Right lobe of liver (tissue), 6 donors: ENCODE data around the gene SGPP2. TPM values are rescaled to one million over a fixed set of nuclear protein-coding genes. Genes with fewer than 3 reads are reported as not detected.

Experiments used
- ATAC-seq, 4 donors: fragments of 200-7000 bp; cut with Tn5 transposase; one replicate each; pipeline ENCODE4 v1.9.1; 2020; ENCODE audit warnings: mild to moderate bottlenecking in 4 of 4, moderate library complexity in 4 of 4
- DNase-seq, 3 donors: peaks; one replicate each; pipeline ENCODE4 v3.0.0-alpha.2; 2020
- H3K27ac ChIP-seq, 3 donors: fragments of 200-600 bp; one replicate each; pipeline ENCODE4 v1.8.0; 2022
- H3K27me3 ChIP-seq, 2 donors: fragments of 200-600 bp; one replicate each; pipeline ENCODE4 v1.8.0; 2022
- H3K36me3 ChIP-seq, 4 donors: fragments of 200-600 bp; sonication (generic) in 1 of 4; one replicate each; pipeline versions ENCODE4 v1.5.1 to v1.8.0; 2017 to 2022; ENCODE audit warnings: control low read depth in 1 of 4
- H3K4me1 ChIP-seq, 4 donors: fragments of 200-600 bp; sonication (generic) in 1 of 4; one replicate each; pipeline versions ENCODE4 v1.5.1 to v1.8.0; 2017 to 2022; ENCODE audit warnings: control low read depth in 1 of 4
- H3K4me3 ChIP-seq, 3 donors: fragments of 200-600 bp; one replicate each; pipeline ENCODE4 v1.8.0; 2022
- H3K9me3 ChIP-seq, 4 donors: fragments of 200-600 bp; sonication (generic) in 1 of 4; one replicate each; pipeline versions ENCODE4 v1.5.1 to v1.8.0; 2017 to 2022; ENCODE audit warnings: control low read depth in 1 of 4
- CTCF ChIP-seq, 4 donors: fragments of 200-600 bp in 3 of 4; fragments of 450-650 bp in 1 of 4; IDR thresholded peaks; one replicate each; pipeline versions ENCODE4 v1.5.1 to v1.8.0; 2016 to 2022; ENCODE audit warnings: antibody characterized with exemption in 4 of 4, mild to moderate bottlenecking in 2 of 4
- POLR2A ChIP-seq: fragments of 450-650 bp; IDR thresholded peaks from one replicate; pipeline ENCODE4 v1.6.1; 2017; ENCODE audit warnings: antibody characterized with exemption, mild to moderate bottlenecking
- WGBS: methylation state at CpG from one replicate; pipeline ENCODE4 v1.1.6; 2018; ENCODE audit warnings: low coverage, low lambda C conversion rate; ENCODE audit not compliant: insufficient coverage; ENCODE audit errors: missing lambda C conversion rate; 5-methylcytosine and 5-hydroxymethylcytosine counted together
- intact Hi-C, 2 donors: fragments of 100-400 bp; cut with DNase I; formaldehyde crosslinking; loops; one replicate each; pipeline versions ENCODE4 v1.11.2 to v1.14.1; 2022
- total RNA-seq, 6 experiments: library from RNA; depleted of rRNA in 2 of 6; stranded (reverse); fragments of >200 nt in 2 of 6; fragmentation: NEBNext Ultra II Directional in 3 of 6; extraction: Animal tissue kit (Norgen Biotek cat#: 25700) in 3 of 6; gene quantifications; one replicate each; pipeline versions ENCODE4 v1.1.0 to v1.2.4, GENCODE V29; 2016 to 2023
- donor health status: DM: no; HTN: yes; CAD: no.
- donor health status: DM: no; HTN: no; CAD: no.
- donor health status: DM: no; HTN: no; CAD: no.
- donor health status: DM: no; HTN: yes; CAD: no.
- donor health status: DM: no; HTN: yes; CAD: no.

The SGPP2 gene
- total RNA-seq, 6 experiments from 2014 or later, result 0.14 to 0.25 (median 0.18) TPM

GRCh38 chr2:222572264-222572721 is 147.9 kb downstream of the SGPP2 start:
- intact Hi-C loops, result no loop called here
- Histone ChIP-seq H3K4me1 (peaks cover 0 to 18% (median 7%) of the 10 kb centered on the region in 4 donors), H3K4me3 (no peak overlapping the region), H3K9me3 (no peaks in the 10 kb centered on the region), H3K27me3 (no peaks in the 10 kb centered on the region), H3K36me3 (peaks cover 0 to 7% (median 3%) of the 10 kb centered on the region in 4 donors), H3K27ac (peak overlapping the region in 1 of 3 donors; percentile 26)
- 91% methylated on average over 6 of the region's 6 CpGs for WGBS
- no peak for DNase-seq
- no peak for TF ChIP-seq POLR2A
- TF ChIP-seq CTCF (IDR thresholded peaks at IDR 0.05), result no peak
- ATAC-seq, result peak in 1 of 4 donors; percentile 17

- ATAC-seq, result peak; percentile 66 to 97 (median 92)
- Histone ChIP-seq H3K4me3 (no peak overlapping the region), H3K36me3 (peaks cover 0 to 7% (median 3%) of the 10 kb centered on the region in 4 donors), H3K9me3 (no peaks in the 10 kb centered on the region), H3K27ac (peak overlapping the region in 1 of 3 donors; percentile 33), H3K27me3 (no peaks in the 10 kb centered on the region), H3K4me1 (peaks cover 0 to 18% (median 7%) of the 10 kb centered on the region in 4 donors)
- intact Hi-C loops, result no loop called here
- DNase-seq, result peak in 2 of 3 donors; percentile 24 to 51
- WGBS, result 50% methylated on average over 1 of the region's 1 CpG
- TF ChIP-seq CTCF (IDR thresholded peaks at IDR 0.05) (no peak), POLR2A (no peak)
Observed at GRCh38 chr2:222572751-222573174, 148.4 kb downstream of the SGPP2 start.

GRCh38 chr2:222575618-222576017 is 151.3 kb downstream of the SGPP2 start:
- WGBS, result 95% methylated on average over 2 of the region's 2 CpGs
- no peak for DNase-seq
- no peak overlapping the region for H3K4me3 ChIP-seq
- H3K9me3 ChIP-seq, result no peaks in the 10 kb centered on the region
- TF ChIP-seq POLR2A (no peak), CTCF (IDR thresholded peaks at IDR 0.05) (no peak)
- intact Hi-C loops, result no loop called here
- no peaks in the 10 kb centered on the region for H3K27me3 ChIP-seq
- peaks cover 0 to 7% (median 3%) of the 10 kb centered on the region in 4 donors for H3K36me3 ChIP-seq
- peaks cover 0 to 18% (median 7%) of the 10 kb centered on the region in 4 donors for H3K4me1 ChIP-seq
- H3K27ac ChIP-seq, result no peak overlapping the region
- ATAC-seq, result no peak

GRCh38 chr2:222576171-222577081 is 152.1 kb downstream of the SGPP2 start:
- H3K4me3 ChIP-seq, result no peak overlapping the region
- no peak overlapping the region for H3K27ac ChIP-seq
- WGBS, result 84% methylated on average over 7 of the region's 7 CpGs
- H3K27me3 ChIP-seq, result no peaks in the 10 kb centered on the region
- peaks cover 0 to 5% (median 1%) of the 10 kb centered on the region in 4 donors for H3K36me3 ChIP-seq
- DNase-seq, result no peak
- intact Hi-C loops, result no loop called here
- no peak for TF ChIP-seq CTCF (IDR thresholded peaks at IDR 0.05)
- ATAC-seq, result no peak
- H3K9me3 ChIP-seq, result no peaks in the 10 kb centered on the region
- peaks cover 0 to 18% (median 7%) of the 10 kb centered on the region in 4 donors for H3K4me1 ChIP-seq
